GM18499 (cell line): ENCODE data around the gene RIOK1.
A peak's percentile ranks its signal among the peaks of the same experiment; 100 is the strongest.
"Not testable (repeated sequence)": the region's sequence is repeated elsewhere in the genome, so short reads cannot be mapped to it uniquely, and the experiment has no call there.

Experiments used
- ATAC-seq: cut with Tn5 transposase; IDR thresholded peaks from one replicate; pipeline ENCODE4 v1.9.1; 2021; ENCODE audit warnings: moderate number of reproducible peaks; ENCODE audit not compliant: insufficient read depth, unreplicated experiment

Gene RIOK1

GRCh38 chr6:7389451-7390225, at the start of gene RIOK1, which contains the start of gene CAGE1:
TSS of gene RIOK1 (plus strand) at chr6:7389808. CDS start at chr6:7390003, 195 bp downstream.
TSS of gene CAGE1 (minus strand) at chr6:7389742. CDS start at chr6:7387173, 2,569 bp downstream.
- peak; percentile 87 for ATAC-seq

- ATAC-seq = no peak
Observed at GRCh38 chr6:7341271-7341670, 48.3 kb upstream of the RIOK1 start.

- ATAC-seq = no peak
Observed at GRCh38 chr6:7341989-7342742, 47.4 kb upstream of the RIOK1 start.

- no peak for ATAC-seq
Observed at GRCh38 chr6:7343546-7344475, 45.8 kb upstream of the RIOK1 start.

- not testable (repeated sequence) for ATAC-seq
Observed at GRCh38 chr6:7344773-7345450, 44.7 kb upstream of the RIOK1 start.

- not testable (repeated sequence) for ATAC-seq
Observed at GRCh38 chr6:7347551-7347997, 42.0 kb upstream of the RIOK1 start.

- not testable (repeated sequence) for ATAC-seq
Observed at GRCh38 chr6:7350591-7350990, 39.0 kb upstream of the RIOK1 start.

GRCh38 chr6:7351916-7352315, 37.7 kb upstream of the RIOK1 start:
- not testable (repeated sequence) for ATAC-seq

GRCh38 chr6:7367408-7367807, 22.2 kb upstream of the RIOK1 start:
- no peak for ATAC-seq

- ATAC-seq = no peak
Observed at GRCh38 chr6:7373739-7374138, 15.9 kb upstream of the RIOK1 start.

- ATAC-seq = no peak
Observed at GRCh38 chr6:7377961-7378360, 11.6 kb upstream of the RIOK1 start.

GRCh38 chr6:7378740-7379139, 10.9 kb upstream of the RIOK1 start:
- no peak for ATAC-seq

- no peak for ATAC-seq
Observed at GRCh38 chr6:7381092-7381491, 8.5 kb upstream of the RIOK1 start.

- ATAC-seq = no peak
Observed at GRCh38 chr6:7389162-7389450, 502 bp upstream of the RIOK1 start.

- peak; percentile 3 for ATAC-seq
Observed at GRCh38 chr6:7390226-7390878, 744 bp downstream of the RIOK1 start.

GRCh38 chr6:7391151-7391550, 1.5 kb downstream of the RIOK1 start:
- no peak for ATAC-seq

GRCh38 chr6:7392402-7392801, 2.8 kb downstream of the RIOK1 start:
- ATAC-seq = no peak

- no peak for ATAC-seq
Observed at GRCh38 chr6:7401075-7401474, 11.5 kb downstream of the RIOK1 start.

GRCh38 chr6:7402716-7403115, 13.1 kb downstream of the RIOK1 start:
- ATAC-seq = no peak
